ENCODE data around the gene GNL2. TPM values are rescaled to one million over a fixed set of nuclear protein-coding genes. Genes with fewer than 3 reads are reported as not detected.

The GNL2 gene
- total RNA-seq, 4 donors from 2014 or later, result 25.1 to 58.2 (median 34.2) TPM

GRCh38 chr1:37517569-37517968 lies 78.2 kb downstream of the GNL2 start:
- DNase-seq (ENCODE audit: low spot score in 2 of 2), result no peak
- TF ChIP-seq CTCF (IDR thresholded peaks at IDR 0.05) (no peak), POLR2A (IDR thresholded peaks at IDR 0.05) (no peak)
- WGBS, 2 donors, result 83 to 86% methylated on average over 1 of the region's 1 CpG
- H3K4me3 ChIP-seq (ENCODE audit: low read depth, poor library complexity, severe bottlenecking), result no peak overlapping the region
- intact Hi-C loops (cut with DNase I; ENCODE audit: low total_unique reads), result no loop called here

Other genes with a start within 250 kb of the GNL2 start
- gene ZC3H12A, start 121.4 kb downstream of the GNL2 start, total RNA-seq, result 10 to 100 TPM; 36.0 to 42.9 (median 39.0) TPM
- 10 to 100 TPM; 55.7 to 94.2 (median 77.8) TPM for gene MEAF6, start 81.2 kb downstream of the GNL2 start, total RNA-seq
- 10 to 100 TPM in 3 of 4 donors, 1 to 10 TPM in 1; 9.9 to 18.2 (median 15.7) TPM for gene SNIP1, start 41.6 kb downstream of the GNL2 start, total RNA-seq
- 1 to 10 TPM in 2 of 4 donors, under 1 TPM in 2; 0.17 to 2.1 (median 0.86) TPM for gene DNALI1, start 39.0 kb downstream of the GNL2 start, total RNA-seq
- gene RSPO1, start 39.0 kb upstream of the GNL2 start, total RNA-seq, result 1 to 10 TPM; 1.1 to 9.4 (median 6.2) TPM
- 1 to 10 TPM; 1.0 to 3.2 (median 1.8) TPM for gene CDCA8, start 96.6 kb upstream of the GNL2 start, total RNA-seq
- gene EPHA10, start 169.2 kb upstream of the GNL2 start, total RNA-seq, result 1 to 10 TPM in 1 of 4 donors, under 1 TPM in 1, not detected in 2; 0.37 to 1.5 TPM
- gene MANEAL, start 197.9 kb upstream of the GNL2 start, total RNA-seq, result 1 to 10 TPM; 5.0 to 6.7 (median 6.3) TPM
- gene C1orf122, start 211.9 kb upstream of the GNL2 start, total RNA-seq, result 10 to 100 TPM; 38.6 to 52.6 (median 47.0) TPM
- 10 to 100 TPM; 26.7 to 33.9 (median 27.9) TPM for gene YRDC, start 212.3 kb upstream of the GNL2 start, total RNA-seq